ENCODE data around the gene PHACTR1. TPM values are rescaled to one million over a fixed set of nuclear protein-coding genes. Genes with fewer than 3 reads are reported as not detected.

Gene PHACTR1
- total and polyA plus RNA-seq, 9 of the 15 experiments (the other 6 are each of a cell fraction or from before 2014, with no cell fraction given) = 11.5 to 32.6 (median 22.0) TPM

DNA sequence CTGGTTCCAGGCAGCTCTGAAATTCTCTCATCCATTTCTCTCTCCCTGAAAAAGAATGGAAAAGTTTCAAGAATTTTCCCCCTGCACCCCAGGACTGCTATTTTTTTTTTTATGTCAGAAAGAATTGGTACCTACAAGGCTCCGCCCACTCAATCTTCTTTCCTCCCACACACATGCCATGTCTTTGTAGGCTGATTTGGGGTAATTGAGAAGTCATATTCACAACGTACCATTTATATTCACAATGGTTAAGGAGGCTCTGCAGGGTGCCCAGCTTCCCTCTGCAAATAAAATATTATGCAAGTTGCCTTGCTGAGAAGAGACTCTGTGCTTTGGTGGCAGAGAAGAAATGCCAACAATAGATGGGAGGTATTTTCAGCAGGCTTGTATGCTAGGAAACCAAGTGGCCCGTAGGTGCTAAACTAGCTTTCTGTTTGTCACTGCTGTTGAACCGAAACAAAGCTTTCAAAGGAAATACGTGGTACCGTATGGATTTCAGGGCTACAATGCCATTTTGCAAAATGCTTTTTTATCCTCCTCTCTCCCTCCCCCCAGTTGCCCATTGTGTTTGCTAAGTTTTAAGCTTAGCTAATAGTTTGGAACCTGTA lies 150.0 kb downstream of the PHACTR1 start:
- H4K20me1 ChIP-seq (replicated peaks; ENCODE audit: control insufficient read depth, insufficient read depth, low read length) = no peaks in the 10 kb centered on the region
- no peak overlapping the region for H3K4me3 ChIP-seq
- no peak overlapping the region for H2AFZ ChIP-seq (ENCODE audit: low read depth, low read length)
- H3K4me1 ChIP-seq (replicated peaks in 1 of 2; ENCODE audit: control insufficient read depth in 2 of 2, insufficient read depth in 2 of 2, low read length in 2 of 2) = no peaks in the 10 kb centered on the region
- BruUV-seq (replicated peaks) = no TSS peak
- H3K79me2 ChIP-seq (ENCODE audit: control insufficient read depth, insufficient read depth, low read length) = no peaks in the 10 kb centered on the region
- no peak for TF ChIP-seq ZNF324 (CRISPR knock-in tag; IDR thresholded peaks at IDR 0.05)
- no peak for TF ChIP-seq BMI1 (IDR thresholded peaks at IDR 0.05; ENCODE audit: low read length)
- FAIRE-seq = no peak
- H3K9ac ChIP-seq (ENCODE audit: insufficient read depth in 1 of 2, low read depth in 2 of 2, low read length in 2 of 2) = no peak overlapping the region
- no peaks in the 10 kb centered on the region for H3K36me3 ChIP-seq (ENCODE audit: control insufficient read depth, insufficient read depth, low read length)
- WGBS (ENCODE audit: insufficient coverage, low coverage, missing lambda C conversion rate) = 0% methylated on average over 6 of the region's 6 CpGs
- intact Hi-C loops (cut with micrococcal nuclease) (no loop called here), in situ Hi-C loops (cut with MboI) (no loop called here)
- H3K4me2 ChIP-seq (ENCODE audit: insufficient read depth, low read length) = no peak overlapping the region
- DNase-seq (ENCODE audit: extremely low read depth in 1 of 4, low spot score in 3 of 4) = no peak
- CTCF ChIA-PET (ENCODE audit: low intra/inter-chr PET ratio) = no interaction called here
- no peaks in the 10 kb centered on the region for H3K9me1 ChIP-seq (ENCODE audit: control insufficient read depth, insufficient read depth, low read length)
- POLR2A ChIA-PET = interaction anchor here (1.0 kb wide), 1 partner anchor 11 kb away, joined by 3 read pairs; no protein-coding TSS in a partner anchor
- H3K27ac ChIP-seq (ENCODE audit: extremely low read depth, low read depth, low read length) = no peak overlapping the region
- 0 out of 5 replicates have a peak, but pooled peaks cover 0 to 9% of the 10 kb centered on the region in 2 experiments for H3K27me3 ChIP-seq (ENCODE audit: control insufficient read depth in 2 of 2, insufficient read depth in 2 of 2, low read length in 2 of 2)
- no peaks in the 10 kb centered on the region for H3K9me3 ChIP-seq (replicated peaks; ENCODE audit: control insufficient read depth, insufficient read depth, low read depth, low read length)
- ATAC-seq = no peak

DNA sequence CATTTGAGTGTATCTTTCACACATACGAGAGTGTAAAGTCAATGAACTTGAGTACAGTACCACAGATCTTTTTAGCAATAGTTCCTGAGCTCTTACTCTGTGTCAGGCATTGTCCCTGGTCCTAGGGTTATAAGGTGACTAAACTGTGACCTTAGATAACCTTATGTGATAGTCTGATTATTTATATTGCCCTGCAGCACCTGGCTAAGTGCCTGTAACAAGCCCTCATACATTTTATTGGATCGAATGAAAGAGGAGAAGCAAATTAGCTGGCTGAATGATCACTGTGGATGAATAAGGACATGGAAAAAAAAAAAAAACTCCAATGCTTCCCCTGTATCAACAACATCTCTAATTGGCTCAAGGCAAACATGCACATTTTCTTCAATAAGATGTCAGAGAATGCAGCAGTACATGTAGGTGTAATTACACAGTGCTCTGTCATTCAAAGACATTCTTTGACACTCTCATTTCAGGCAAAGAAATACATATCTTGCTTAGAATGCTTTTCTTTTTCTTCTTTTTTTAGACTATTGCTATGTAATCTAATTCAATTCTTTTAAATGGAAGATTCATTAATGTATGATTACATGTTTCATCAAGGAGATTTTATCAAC lies 153.4 kb downstream of the PHACTR1 start:
- H3K4me3 ChIP-seq = no peak overlapping the region
- H3K9me3 ChIP-seq (replicated peaks; ENCODE audit: control insufficient read depth, insufficient read depth, low read depth, low read length) = no peaks in the 10 kb centered on the region
- ChIA-PET POLR2A (no interaction called here), CTCF (ENCODE audit: low intra/inter-chr PET ratio) (no interaction called here)
- no peaks in the 10 kb centered on the region for H4K20me1 ChIP-seq (replicated peaks; ENCODE audit: control insufficient read depth, insufficient read depth, low read length)
- H3K36me3 ChIP-seq (ENCODE audit: control insufficient read depth, insufficient read depth, low read length) = no peaks in the 10 kb centered on the region
- FAIRE-seq (no peak), ATAC-seq (no peak), DNase-seq (ENCODE audit: extremely low read depth in 1 of 4, low spot score in 3 of 4) (no peak)
- H3K9me1 ChIP-seq (ENCODE audit: control insufficient read depth, insufficient read depth, low read length) = no peaks in the 10 kb centered on the region
- no peak overlapping the region for H2AFZ ChIP-seq (ENCODE audit: low read depth, low read length)
- no peak overlapping the region for H3K4me2 ChIP-seq (ENCODE audit: insufficient read depth, low read length)
- H3K4me1 ChIP-seq (replicated peaks in 1 of 2; ENCODE audit: control insufficient read depth in 2 of 2, insufficient read depth in 2 of 2, low read length in 2 of 2) = no peaks in the 10 kb centered on the region
- intact Hi-C loops (cut with micrococcal nuclease) (no loop called here), in situ Hi-C loops (cut with MboI) (no loop called here)
- BruUV-seq (replicated peaks) = no TSS peak
- TF ChIP-seq BRCA1 (IDR thresholded peaks at IDR 0.05) (no peak), BRCA1 (CRISPR knock-in tag; IDR thresholded peaks at IDR 0.05) (no peak), ZNF175 (CRISPR knock-in tag; IDR thresholded peaks at IDR 0.05; ENCODE audit: low read depth) (no peak), NCOA4 (IDR thresholded peaks at IDR 0.05; ENCODE audit: partially characterized antibody) (no peak), ZNF197 (CRISPR knock-in tag; IDR thresholded peaks at IDR 0.05; ENCODE audit: low read depth) (no peak), ZNF143 (CRISPR knock-in tag; IDR thresholded peaks at IDR 0.05) (no peak), ZNF41 (CRISPR knock-in tag; conservative IDR thresholded peaks at IDR 0.05) (no peak), FOXK2 (conservative IDR thresholded peaks at IDR 0.05 in 1 of 2, IDR thresholded peaks at IDR 0.05 in 1 of 2; ENCODE audit: low read depth in 2 of 2) (no peak)
- TF ChIP-seq, protein P1, sequence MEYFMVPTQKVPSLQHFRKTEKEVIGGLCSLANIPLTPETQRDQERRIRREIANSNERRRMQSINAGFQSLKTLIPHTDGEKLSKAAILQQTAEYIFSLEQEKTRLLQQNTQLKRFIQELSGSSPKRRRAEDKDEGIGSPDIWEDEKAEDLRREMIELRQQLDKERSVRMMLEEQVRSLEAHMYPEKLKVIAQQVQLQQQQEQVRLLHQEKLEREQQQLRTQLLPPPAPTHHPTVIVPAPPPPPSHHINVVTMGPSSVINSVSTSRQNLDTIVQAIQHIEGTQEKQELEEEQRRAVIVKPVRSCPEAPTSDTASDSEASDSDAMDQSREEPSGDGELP (CRISPR knock-in tag; IDR thresholded peaks at IDR 0.05; ENCODE audit: borderline replicate concordance) = no peak
- H3K79me2 ChIP-seq (ENCODE audit: control insufficient read depth, insufficient read depth, low read length) = no peaks in the 10 kb centered on the region
- no peak overlapping the region for H3K27ac ChIP-seq (ENCODE audit: extremely low read depth, low read depth, low read length)
- no peak overlapping the region for H3K9ac ChIP-seq (ENCODE audit: insufficient read depth in 1 of 2, low read depth in 2 of 2, low read length in 2 of 2)
- H3K27me3 ChIP-seq (ENCODE audit: control insufficient read depth in 2 of 2, insufficient read depth in 2 of 2, low read length in 2 of 2) = 0 out of 5 replicates have a peak, but pooled peaks cover 0 to 3% of the 10 kb centered on the region in 2 experiments
- WGBS (ENCODE audit: insufficient coverage, low coverage, missing lambda C conversion rate) = 5% methylated on average over 2 of the region's 2 CpGs
